Lower leg skin (tissue), 3 donors: Measurements from ENCODE around the gene LZTFL1.

ENCODE experiments used
- POLR2A ChIP-seq, 2 donors: fragments of 450-650 bp; IDR thresholded peaks; one replicate each; pipeline ENCODE4 v1.6.1; 2016 to 2017; ENCODE audit warnings: antibody characterized with exemption in 2 of 2, mild to moderate bottlenecking in 1 of 2, moderate library complexity in 1 of 2
- TF ChIP-seq, protein P1 (sequence below), 3 donors: fragments of 450-650 bp; IDR thresholded peaks; one replicate each; pipeline ENCODE4 v1.5.1; 2016; ENCODE audit warnings: antibody characterized with exemption in 3 of 3, mild to moderate bottlenecking in 3 of 3, moderate library complexity in 2 of 3

DNA sequence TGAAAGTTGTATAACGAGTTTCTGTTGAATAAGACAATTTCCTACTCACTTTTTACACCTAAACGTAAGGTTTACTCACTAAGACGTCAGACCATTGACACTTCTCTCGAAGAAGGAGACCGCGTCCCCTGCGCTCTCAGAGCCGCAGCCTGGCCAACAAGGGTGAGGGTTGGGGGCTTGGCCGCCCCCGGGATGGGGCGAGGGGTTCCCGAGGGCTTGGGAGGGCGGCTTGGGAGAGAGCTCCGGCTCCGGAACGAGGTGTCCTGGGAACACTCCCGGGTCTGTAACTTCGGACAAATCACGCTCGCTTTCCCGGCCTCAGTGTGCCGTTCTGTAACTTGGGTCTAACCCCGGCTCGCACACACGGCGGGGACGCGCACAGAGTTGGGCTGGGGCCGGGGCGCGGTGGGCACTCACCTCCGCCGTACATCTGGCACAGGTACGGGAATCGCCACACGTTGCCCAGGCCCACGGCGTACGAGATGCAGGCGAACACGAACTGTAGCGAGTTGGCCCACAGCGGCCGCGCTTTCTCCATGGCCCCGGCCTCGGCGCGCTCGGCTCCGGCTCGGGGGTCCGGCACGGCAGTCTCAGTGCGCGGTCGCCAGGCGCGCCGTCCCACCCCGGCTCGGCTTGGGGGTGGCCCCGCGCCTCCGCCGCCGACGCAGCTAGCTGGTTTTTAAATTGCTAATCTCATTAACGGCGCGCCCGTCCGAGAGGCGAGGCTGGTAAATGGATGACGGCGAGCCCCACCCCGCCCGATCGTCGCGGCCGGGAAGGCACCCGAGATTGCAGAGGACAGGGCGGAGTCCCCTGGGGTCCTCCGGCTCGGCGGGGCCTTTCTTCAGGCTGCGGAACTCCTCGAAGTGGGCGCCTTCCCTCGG is 45.8 kb downstream of the LZTFL1 start, which contains the start of gene SLC6A20:
- TF ChIP-seq, protein P1, sequence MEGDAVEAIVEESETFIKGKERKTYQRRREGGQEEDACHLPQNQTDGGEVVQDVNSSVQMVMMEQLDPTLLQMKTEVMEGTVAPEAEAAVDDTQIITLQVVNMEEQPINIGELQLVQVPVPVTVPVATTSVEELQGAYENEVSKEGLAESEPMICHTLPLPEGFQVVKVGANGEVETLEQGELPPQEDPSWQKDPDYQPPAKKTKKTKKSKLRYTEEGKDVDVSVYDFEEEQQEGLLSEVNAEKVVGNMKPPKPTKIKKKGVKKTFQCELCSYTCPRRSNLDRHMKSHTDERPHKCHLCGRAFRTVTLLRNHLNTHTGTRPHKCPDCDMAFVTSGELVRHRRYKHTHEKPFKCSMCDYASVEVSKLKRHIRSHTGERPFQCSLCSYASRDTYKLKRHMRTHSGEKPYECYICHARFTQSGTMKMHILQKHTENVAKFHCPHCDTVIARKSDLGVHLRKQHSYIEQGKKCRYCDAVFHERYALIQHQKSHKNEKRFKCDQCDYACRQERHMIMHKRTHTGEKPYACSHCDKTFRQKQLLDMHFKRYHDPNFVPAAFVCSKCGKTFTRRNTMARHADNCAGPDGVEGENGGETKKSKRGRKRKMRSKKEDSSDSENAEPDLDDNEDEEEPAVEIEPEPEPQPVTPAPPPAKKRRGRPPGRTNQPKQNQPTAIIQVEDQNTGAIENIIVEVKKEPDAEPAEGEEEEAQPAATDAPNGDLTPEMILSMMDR (IDR thresholded peaks at IDR 0.05), result no peak
- TF ChIP-seq POLR2A (IDR thresholded peaks at IDR 0.05), result no peak
